DND-41 (cell line): ENCODE results near the gene KAZN.

Source experiments
- EZH2 ChIP-seq: IDR thresholded peaks from 3 replicates; pipeline ENCODE4 v1.6.1; 2012; ENCODE audit warnings: borderline replicate concordance, low read depth, mild to moderate bottlenecking, moderate library complexity, low read length, inconsistent platforms; ENCODE audit not compliant: severe bottlenecking
- TF ChIP-seq, protein P1 (sequence below): IDR thresholded peaks from 2 replicates; pipeline ENCODE4 v1.5.1; 2012; ENCODE audit warnings: borderline replicate concordance, low read length, moderate library complexity, mild to moderate bottlenecking; ENCODE audit not compliant: poor library complexity, severe bottlenecking; ENCODE audit errors: extremely low read depth

DNA sequence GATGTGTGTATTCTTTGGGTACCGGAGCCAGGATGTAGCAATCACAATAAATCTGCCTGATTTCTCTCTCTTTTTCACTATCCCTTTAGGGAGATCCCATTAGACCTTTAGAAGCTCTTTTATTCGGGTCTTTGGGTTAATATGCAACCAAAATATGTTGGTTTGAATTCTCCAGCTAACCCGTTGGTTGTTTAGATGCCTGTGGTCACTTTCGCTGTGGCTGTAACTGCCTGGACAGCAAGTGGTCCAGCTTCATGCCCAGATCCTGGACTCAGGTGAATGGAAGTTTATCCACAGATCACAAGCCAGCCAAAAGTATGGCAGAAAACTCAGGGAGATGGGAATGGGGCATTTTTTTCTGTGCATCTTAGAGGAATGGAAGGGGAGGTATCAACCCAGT lies 12.3 kb downstream of the KAZN start:
- TF ChIP-seq, protein P1, sequence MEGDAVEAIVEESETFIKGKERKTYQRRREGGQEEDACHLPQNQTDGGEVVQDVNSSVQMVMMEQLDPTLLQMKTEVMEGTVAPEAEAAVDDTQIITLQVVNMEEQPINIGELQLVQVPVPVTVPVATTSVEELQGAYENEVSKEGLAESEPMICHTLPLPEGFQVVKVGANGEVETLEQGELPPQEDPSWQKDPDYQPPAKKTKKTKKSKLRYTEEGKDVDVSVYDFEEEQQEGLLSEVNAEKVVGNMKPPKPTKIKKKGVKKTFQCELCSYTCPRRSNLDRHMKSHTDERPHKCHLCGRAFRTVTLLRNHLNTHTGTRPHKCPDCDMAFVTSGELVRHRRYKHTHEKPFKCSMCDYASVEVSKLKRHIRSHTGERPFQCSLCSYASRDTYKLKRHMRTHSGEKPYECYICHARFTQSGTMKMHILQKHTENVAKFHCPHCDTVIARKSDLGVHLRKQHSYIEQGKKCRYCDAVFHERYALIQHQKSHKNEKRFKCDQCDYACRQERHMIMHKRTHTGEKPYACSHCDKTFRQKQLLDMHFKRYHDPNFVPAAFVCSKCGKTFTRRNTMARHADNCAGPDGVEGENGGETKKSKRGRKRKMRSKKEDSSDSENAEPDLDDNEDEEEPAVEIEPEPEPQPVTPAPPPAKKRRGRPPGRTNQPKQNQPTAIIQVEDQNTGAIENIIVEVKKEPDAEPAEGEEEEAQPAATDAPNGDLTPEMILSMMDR, result no peak
- TF ChIP-seq EZH2, result no peak
